Astrocyte (in vitro differentiated cells and primary cell): ENCODE results near the gene SPARC. TPM values are rescaled to one million over a fixed set of nuclear protein-coding genes. Genes with fewer than 3 reads are reported as not detected.
A peak's percentile ranks its signal among the peaks of the same experiment; 100 is the strongest.

Experiments used
- DNase-seq: peaks from one replicate; pipeline ENCODE4 v3.0.0-alpha.2; 2010; ENCODE audit warnings: low read depth
- FAIRE-seq: peaks from 2 replicates; lab custom pipeline; 2011; peaks lifted over from hg19 to GRCh38; lab: Jason Lieb, UNC
- H2AFZ ChIP-seq: 2 replicates; pipeline ENCODE4 v1.6.0; 2012; ENCODE audit warnings: low read depth, low read length, inconsistent platforms
- H3K27ac ChIP-seq: 2 replicates; pipeline ENCODE4 v1.5.1; 2011; ENCODE audit warnings: low read depth, low read length, inconsistent platforms
- H3K27me3 ChIP-seq: 2 replicates; pipeline ENCODE4 v1.6.0; 2011; ENCODE audit warnings: low read length, inconsistent platforms; ENCODE audit not compliant: insufficient read depth
- H3K36me3 ChIP-seq: 2 replicates; pipeline ENCODE4 v1.5.1; 2011; ENCODE audit warnings: low read length, inconsistent platforms; ENCODE audit not compliant: insufficient read depth
- H3K4me1 ChIP-seq: 2 replicates; pipeline ENCODE4 v1.5.1; 2011; ENCODE audit warnings: low read length, inconsistent platforms; ENCODE audit not compliant: insufficient read depth
- H3K4me2 ChIP-seq: 2 replicates; pipeline ENCODE4 v1.6.0; 2012; ENCODE audit warnings: low read length, inconsistent platforms
- H3K4me3 ChIP-seq: 2 replicates; pipeline ENCODE4 v1.5.1; 2011; ENCODE audit warnings: low read depth, mild to moderate bottlenecking, low read length, inconsistent platforms; ENCODE audit not compliant: insufficient read depth
- H3K79me2 ChIP-seq: 2 replicates; pipeline ENCODE4 v1.6.0; 2012; ENCODE audit warnings: mild to moderate bottlenecking, low read length, inconsistent platforms; ENCODE audit not compliant: insufficient read depth
- H3K9ac ChIP-seq: 2 replicates; pipeline ENCODE4 v1.6.0; 2012; ENCODE audit warnings: mild to moderate bottlenecking, low read length, inconsistent platforms
- H3K9me3 ChIP-seq: 2 replicates; pipeline ENCODE4 v1.5.1; 2012; ENCODE audit warnings: low read depth, mild to moderate bottlenecking, low read length, inconsistent platforms; ENCODE audit not compliant: insufficient read depth
- H4K20me1 ChIP-seq: 2 replicates; pipeline ENCODE4 v1.6.0; 2012; ENCODE audit warnings: low read length, inconsistent platforms; ENCODE audit not compliant: insufficient read depth
- H3K27ac Mint-ChIP-seq: one replicate; pipeline ENCODE4 v1.8.0; 2021; ENCODE audit warnings: mild to moderate bottlenecking, mixed read lengths; ENCODE audit not compliant: unreplicated experiment
- H3K27me3 Mint-ChIP-seq: one replicate; pipeline ENCODE4 v1.8.0; 2021; ENCODE audit warnings: low read depth, mixed read lengths; ENCODE audit not compliant: unreplicated experiment
- H3K36me3 Mint-ChIP-seq: one replicate; pipeline ENCODE4 v1.8.0; 2021; ENCODE audit warnings: low read depth, mixed read lengths; ENCODE audit not compliant: unreplicated experiment
- H3K4me1 Mint-ChIP-seq: one replicate; pipeline ENCODE4 v1.8.0; 2021; ENCODE audit warnings: low read depth, mixed read lengths; ENCODE audit not compliant: unreplicated experiment
- H3K4me3 Mint-ChIP-seq: one replicate; pipeline ENCODE4 v1.8.0; 2021; ENCODE audit warnings: mild to moderate bottlenecking, moderate library complexity, mixed read lengths; ENCODE audit not compliant: unreplicated experiment
- H3K9me3 Mint-ChIP-seq: one replicate; pipeline ENCODE4 v1.8.0; 2021; ENCODE audit warnings: mild to moderate bottlenecking, mixed read lengths; ENCODE audit not compliant: unreplicated experiment
- EZH2 ChIP-seq: IDR thresholded peaks from 2 replicates; pipeline ENCODE4 v1.6.1; 2012; ENCODE audit warnings: mild to moderate bottlenecking, low read length, inconsistent platforms; ENCODE audit not compliant: insufficient read depth
- total RNA-seq: library from RNA; stranded (reverse); gene quantifications from 2 replicates; pipeline ENCODE4 v1.2.1, GENCODE V29; 2021
- TF ChIP-seq, protein P1 (sequence below): IDR thresholded peaks from 2 replicates; pipeline ENCODE4 v1.5.1; 2011; ENCODE audit warnings: low read depth, mild to moderate bottlenecking, inconsistent platforms, low read length, moderate library complexity; ENCODE audit not compliant: insufficient read depth

Gene SPARC
- total RNA-seq, 1 donor from 2014 or later: 15,667 TPM

DNA sequence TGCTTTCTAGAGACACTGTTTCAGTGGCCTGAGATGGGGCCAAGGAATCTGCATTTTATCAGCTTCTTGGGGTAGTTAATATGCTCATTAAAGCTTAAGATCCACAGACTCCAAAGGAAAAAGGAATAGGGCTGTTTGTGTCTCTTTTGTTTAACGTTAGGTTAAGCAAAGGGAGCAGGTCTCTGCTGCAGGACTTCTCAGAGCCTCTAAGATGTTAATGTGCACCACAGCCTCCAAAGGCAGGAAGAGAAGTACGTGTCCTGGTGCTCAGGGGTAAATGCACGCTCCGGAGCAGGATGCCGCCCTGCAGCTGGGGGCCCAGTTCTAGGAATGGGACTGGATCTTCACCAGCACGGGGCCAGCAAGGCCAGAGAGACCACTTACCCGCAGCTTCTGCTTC lies 19.6 kb downstream of the SPARC start:
- H3K4me2 ChIP-seq: no peak overlapping the region
- TF ChIP-seq EZH2: no peak
- TF ChIP-seq, protein P1, sequence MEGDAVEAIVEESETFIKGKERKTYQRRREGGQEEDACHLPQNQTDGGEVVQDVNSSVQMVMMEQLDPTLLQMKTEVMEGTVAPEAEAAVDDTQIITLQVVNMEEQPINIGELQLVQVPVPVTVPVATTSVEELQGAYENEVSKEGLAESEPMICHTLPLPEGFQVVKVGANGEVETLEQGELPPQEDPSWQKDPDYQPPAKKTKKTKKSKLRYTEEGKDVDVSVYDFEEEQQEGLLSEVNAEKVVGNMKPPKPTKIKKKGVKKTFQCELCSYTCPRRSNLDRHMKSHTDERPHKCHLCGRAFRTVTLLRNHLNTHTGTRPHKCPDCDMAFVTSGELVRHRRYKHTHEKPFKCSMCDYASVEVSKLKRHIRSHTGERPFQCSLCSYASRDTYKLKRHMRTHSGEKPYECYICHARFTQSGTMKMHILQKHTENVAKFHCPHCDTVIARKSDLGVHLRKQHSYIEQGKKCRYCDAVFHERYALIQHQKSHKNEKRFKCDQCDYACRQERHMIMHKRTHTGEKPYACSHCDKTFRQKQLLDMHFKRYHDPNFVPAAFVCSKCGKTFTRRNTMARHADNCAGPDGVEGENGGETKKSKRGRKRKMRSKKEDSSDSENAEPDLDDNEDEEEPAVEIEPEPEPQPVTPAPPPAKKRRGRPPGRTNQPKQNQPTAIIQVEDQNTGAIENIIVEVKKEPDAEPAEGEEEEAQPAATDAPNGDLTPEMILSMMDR: no peak
- peaks cover 63% of the 10 kb centered on the region for H3K79me2 ChIP-seq
- no peak overlapping the region for H3K4me3 ChIP-seq
- H3K4me3 Mint-ChIP-seq: peak overlapping the region; percentile 50
- no peak for DNase-seq
- peaks cover 94% of the 10 kb centered on the region for H3K36me3 ChIP-seq
- no peaks in the 10 kb centered on the region for H3K27me3 Mint-ChIP-seq
- no peaks in the 10 kb centered on the region for H3K9me3 Mint-ChIP-seq
- FAIRE-seq: no peak
- H3K27me3 ChIP-seq: no peaks in the 10 kb centered on the region
- H3K36me3 Mint-ChIP-seq: peaks cover 59% of the 10 kb centered on the region
- H3K4me1 Mint-ChIP-seq: peaks cover 90% of the 10 kb centered on the region
- H3K4me1 ChIP-seq: peaks cover 62% of the 10 kb centered on the region
- no peak overlapping the region for H2AFZ ChIP-seq
- H3K27ac Mint-ChIP-seq: peak overlapping the region; percentile 87
- no peak overlapping the region for H3K9ac ChIP-seq
- peaks cover 98% of the 10 kb centered on the region for H4K20me1 ChIP-seq
- H3K9me3 ChIP-seq: no peaks in the 10 kb centered on the region
- H3K27ac ChIP-seq: peak overlapping the region; percentile 22

DNA sequence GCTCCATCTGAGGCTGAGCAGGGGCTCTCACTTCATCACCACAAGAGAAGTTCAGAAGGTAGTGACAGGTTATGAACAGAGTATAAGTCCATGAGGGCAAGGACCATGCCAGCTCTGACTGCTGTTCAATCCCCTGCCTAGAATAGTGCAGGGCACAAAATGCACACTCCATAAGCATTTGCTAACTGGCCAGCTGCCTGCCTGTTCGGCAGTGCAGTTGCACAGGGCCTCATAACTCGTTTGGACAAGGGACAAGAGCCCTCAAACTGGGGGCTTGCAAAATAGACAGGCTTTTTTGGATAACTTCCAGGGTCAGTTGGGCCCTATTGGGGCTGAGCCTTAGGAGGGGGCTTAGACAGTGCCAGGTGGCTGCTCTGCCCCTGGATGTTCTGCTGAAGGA lies 21.1 kb downstream of the SPARC start:
- Mint-ChIP-seq H3K4me1 (peaks cover 88% of the 10 kb centered on the region), H3K9me3 (no peaks in the 10 kb centered on the region), H3K36me3 (peaks cover 48% of the 10 kb centered on the region), H3K27me3 (no peaks in the 10 kb centered on the region), H3K27ac (peak overlapping the region; percentile 87), H3K4me3 (peak overlapping the region; percentile 12)
- H3K9ac ChIP-seq: peak overlapping the region; percentile 82
- H3K4me3 ChIP-seq: no peak overlapping the region
- DNase-seq (no peak), FAIRE-seq (no peak)
- H3K27ac ChIP-seq: peak overlapping the region; percentile 95
- H3K4me1 ChIP-seq: peaks cover 60% of the 10 kb centered on the region
- no peaks in the 10 kb centered on the region for H3K9me3 ChIP-seq
- H3K4me2 ChIP-seq: peak overlapping the region; percentile 47
- H3K79me2 ChIP-seq: peaks cover 48% of the 10 kb centered on the region
- no peak overlapping the region for H2AFZ ChIP-seq
- peaks cover 96% of the 10 kb centered on the region for H4K20me1 ChIP-seq
- TF ChIP-seq EZH2: no peak
- TF ChIP-seq, protein P1: no peak
- H3K36me3 ChIP-seq: peaks cover 86% of the 10 kb centered on the region
- no peaks in the 10 kb centered on the region for H3K27me3 ChIP-seq

DNA sequence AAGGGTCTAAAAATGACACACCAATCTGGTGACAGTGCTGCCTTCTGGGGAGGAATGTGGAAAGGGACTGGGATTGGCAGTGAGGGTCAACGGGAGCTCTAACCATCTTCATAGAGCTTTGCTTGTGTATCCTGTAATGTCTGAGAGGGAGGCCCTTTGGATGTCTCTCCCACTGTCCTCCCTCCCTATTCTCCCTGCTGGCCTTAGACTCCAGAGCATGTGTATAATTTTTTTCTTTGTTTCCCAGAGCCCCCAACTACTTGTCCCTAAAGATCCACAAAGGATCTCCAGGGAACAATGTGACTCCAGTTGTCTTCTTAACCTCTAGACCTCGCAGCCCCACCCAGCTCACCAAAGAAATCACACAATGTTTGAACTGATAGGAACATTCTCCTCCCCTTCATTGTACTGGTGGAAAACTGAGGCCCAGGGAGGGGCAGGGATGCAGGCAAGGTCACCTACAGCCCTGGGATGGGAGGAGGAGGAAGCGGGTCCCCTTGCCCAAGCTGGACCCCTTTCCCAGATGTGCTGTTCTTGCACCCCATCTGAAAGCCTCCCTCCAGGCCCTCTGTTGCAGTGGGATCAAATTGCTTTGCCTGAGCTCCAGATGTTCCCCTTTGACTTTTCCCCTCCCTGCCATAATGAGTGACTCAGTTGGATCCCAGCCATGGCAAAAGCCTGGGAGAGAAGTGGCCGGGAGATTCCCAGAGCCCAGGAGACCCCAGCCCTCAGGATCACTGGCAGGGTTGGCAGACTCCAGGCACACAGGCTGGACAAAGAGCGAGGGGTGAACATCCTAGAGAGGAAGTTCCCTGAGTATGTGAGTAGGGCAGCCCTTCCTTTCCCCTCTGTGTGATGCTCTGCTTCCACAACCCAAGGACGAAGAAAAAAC lies 21.8 kb downstream of the SPARC start:
- H3K4me3 Mint-ChIP-seq: peak overlapping the region; percentile 12
- Histone ChIP-seq H3K9me3 (no peaks in the 10 kb centered on the region), H3K27me3 (no peaks in the 10 kb centered on the region), H3K27ac (peak overlapping the region; percentile 95), H3K4me1 (peaks cover 55% of the 10 kb centered on the region), H3K36me3 (peaks cover 79% of the 10 kb centered on the region), H3K4me2 (peak overlapping the region; percentile 47), H3K4me3 (no peak overlapping the region), H2AFZ (no peak overlapping the region), H3K9ac (peak overlapping the region; percentile 82), H4K20me1 (peaks cover 89% of the 10 kb centered on the region), H3K79me2 (peaks cover 42% of the 10 kb centered on the region)
- TF ChIP-seq, protein P1: no peak
- H3K36me3 Mint-ChIP-seq: peaks cover 42% of the 10 kb centered on the region
- peaks cover 82% of the 10 kb centered on the region for H3K4me1 Mint-ChIP-seq
- no peaks in the 10 kb centered on the region for H3K9me3 Mint-ChIP-seq
- DNase-seq (peak; percentile 73), FAIRE-seq (no peak)
- H3K27me3 Mint-ChIP-seq: no peaks in the 10 kb centered on the region
- peak overlapping the region; percentile 87 for H3K27ac Mint-ChIP-seq
